ENCODE data around the gene C7orf33. TPM values are rescaled to one million over a fixed set of nuclear protein-coding genes. Genes with fewer than 3 reads are reported as not detected.

The C7orf33 gene
- total RNA-seq, 3 donors from 2014 or later (not counting 1 experiment from before 2014, with no cell fraction given), result not detected

GRCh38 chr7:148623586-148624282, 33.2 kb downstream of the C7orf33 start:
- Mint-ChIP-seq H3K9me3 (no peaks in the 10 kb centered on the region), H3K4me3 (no peak overlapping the region), H3K27me3 (ENCODE audit: low read depth in 2 of 2) (peaks cover 48 to 50% of the 10 kb centered on the region in 2 donors), H3K27ac (no peak overlapping the region), H3K4me1 (peaks cover 16 to 29% of the 10 kb centered on the region in 2 donors), H3K36me3 (no peaks in the 10 kb centered on the region)
- no peak overlapping the region for H3K27ac ChIP-seq (ENCODE audit: low read length)
- H3K4me3 ChIP-seq (ENCODE audit: low read length), result no peak overlapping the region
- no peak for DNase-seq
- H3K36me3 ChIP-seq (ENCODE audit: control insufficient read depth, insufficient read depth, low read length), result no peaks in the 10 kb centered on the region
- intact Hi-C loops (cut with micrococcal nuclease), result loop anchor here (10.0 kb wide), 1 partner anchor 71 kb away; the partner anchor contains the start of gene CUL1
- peaks cover 5% of the 10 kb centered on the region for H3K27me3 ChIP-seq (ENCODE audit: control insufficient read depth, insufficient read depth, low read length)
- TF ChIP-seq, protein P1, sequence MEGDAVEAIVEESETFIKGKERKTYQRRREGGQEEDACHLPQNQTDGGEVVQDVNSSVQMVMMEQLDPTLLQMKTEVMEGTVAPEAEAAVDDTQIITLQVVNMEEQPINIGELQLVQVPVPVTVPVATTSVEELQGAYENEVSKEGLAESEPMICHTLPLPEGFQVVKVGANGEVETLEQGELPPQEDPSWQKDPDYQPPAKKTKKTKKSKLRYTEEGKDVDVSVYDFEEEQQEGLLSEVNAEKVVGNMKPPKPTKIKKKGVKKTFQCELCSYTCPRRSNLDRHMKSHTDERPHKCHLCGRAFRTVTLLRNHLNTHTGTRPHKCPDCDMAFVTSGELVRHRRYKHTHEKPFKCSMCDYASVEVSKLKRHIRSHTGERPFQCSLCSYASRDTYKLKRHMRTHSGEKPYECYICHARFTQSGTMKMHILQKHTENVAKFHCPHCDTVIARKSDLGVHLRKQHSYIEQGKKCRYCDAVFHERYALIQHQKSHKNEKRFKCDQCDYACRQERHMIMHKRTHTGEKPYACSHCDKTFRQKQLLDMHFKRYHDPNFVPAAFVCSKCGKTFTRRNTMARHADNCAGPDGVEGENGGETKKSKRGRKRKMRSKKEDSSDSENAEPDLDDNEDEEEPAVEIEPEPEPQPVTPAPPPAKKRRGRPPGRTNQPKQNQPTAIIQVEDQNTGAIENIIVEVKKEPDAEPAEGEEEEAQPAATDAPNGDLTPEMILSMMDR (IDR thresholded peaks at IDR 0.05), result no peak
- H3K4me1 ChIP-seq (ENCODE audit: control insufficient read depth, insufficient read depth, low read length), result peaks cover 23% of the 10 kb centered on the region
- 48% methylated on average over 9 of the region's 10 CpGs for WGBS (ENCODE audit: insufficient coverage)
- no peaks in the 10 kb centered on the region for H3K9me3 ChIP-seq (ENCODE audit: control insufficient read depth, insufficient read depth, low read length)
- ATAC-seq, result peak in 2 of 3 donors; percentile 24 to 45

- no peak overlapping the region for H3K4me3 Mint-ChIP-seq
- H3K27ac Mint-ChIP-seq, result no peak overlapping the region
- peaks cover 43 to 48% of the 10 kb centered on the region in 2 donors for H3K27me3 Mint-ChIP-seq (ENCODE audit: low read depth in 2 of 2)
- peaks cover 21 to 34% of the 10 kb centered on the region in 2 donors for H3K4me1 Mint-ChIP-seq
- Histone ChIP-seq H3K4me3 (ENCODE audit: low read length) (no peak overlapping the region), H3K27ac (ENCODE audit: low read length) (no peak overlapping the region), H3K4me1 (ENCODE audit: control insufficient read depth, insufficient read depth, low read length) (peaks cover 32% of the 10 kb centered on the region), H3K9me3 (ENCODE audit: control insufficient read depth, insufficient read depth, low read length) (no peaks in the 10 kb centered on the region), H3K36me3 (ENCODE audit: control insufficient read depth, insufficient read depth, low read length) (no peaks in the 10 kb centered on the region), H3K27me3 (ENCODE audit: control insufficient read depth, insufficient read depth, low read length) (peaks cover 5% of the 10 kb centered on the region)
- no peaks in the 10 kb centered on the region for H3K9me3 Mint-ChIP-seq
- ATAC-seq, result no peak
- DNase-seq, result no peak
- TF ChIP-seq, protein P1 (IDR thresholded peaks at IDR 0.05), result no peak
- WGBS (ENCODE audit: insufficient coverage), result 81% methylated on average over 4 of the region's 4 CpGs
- no peaks in the 10 kb centered on the region for H3K36me3 Mint-ChIP-seq
- intact Hi-C loops (cut with micrococcal nuclease), result loop anchor here (10.0 kb wide), 1 partner anchor 70 kb away; the partner anchor contains the start of gene CUL1
Observed at GRCh38 chr7:148624735-148625134, 34.2 kb downstream of the C7orf33 start.

DNA sequence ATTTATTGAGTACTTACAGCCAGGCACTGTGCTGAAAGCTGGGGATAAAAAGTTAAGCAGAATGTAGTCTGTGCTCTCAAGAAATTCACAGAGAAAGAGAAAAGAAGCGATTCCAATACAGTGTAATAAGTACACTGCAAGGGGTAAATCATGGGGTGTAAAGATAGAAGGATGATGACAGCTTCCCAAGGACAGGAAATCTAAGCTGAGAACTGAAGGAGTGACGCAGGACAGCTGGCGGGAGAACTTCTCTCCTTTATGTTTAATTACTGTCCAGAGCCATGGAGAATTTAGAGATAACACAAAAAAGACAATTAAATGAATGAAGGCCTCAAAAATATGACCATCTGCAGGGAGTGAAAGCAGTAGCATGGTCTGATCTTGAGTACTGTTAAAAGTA, 34.8 kb downstream of the C7orf33 start:
- Histone ChIP-seq H3K9me3 (ENCODE audit: control insufficient read depth, insufficient read depth, low read length) (no peaks in the 10 kb centered on the region), H3K27ac (ENCODE audit: low read length) (no peak overlapping the region), H3K4me3 (ENCODE audit: low read length) (no peak overlapping the region), H3K4me1 (ENCODE audit: control insufficient read depth, insufficient read depth, low read length) (peaks cover 33% of the 10 kb centered on the region), H3K27me3 (ENCODE audit: control insufficient read depth, insufficient read depth, low read length) (peaks cover 8% of the 10 kb centered on the region), H3K36me3 (ENCODE audit: control insufficient read depth, insufficient read depth, low read length) (no peaks in the 10 kb centered on the region)
- peaks cover 21 to 34% of the 10 kb centered on the region in 2 donors for H3K4me1 Mint-ChIP-seq
- WGBS (ENCODE audit: insufficient coverage), result 94% methylated on average over 3 of the region's 3 CpGs
- H3K36me3 Mint-ChIP-seq, result no peaks in the 10 kb centered on the region
- intact Hi-C loops (cut with micrococcal nuclease), result loop anchor here (10.0 kb wide), 1 partner anchor 69 kb away; the partner anchor contains the start of gene CUL1
- TF ChIP-seq, protein P1 (IDR thresholded peaks at IDR 0.05), result no peak
- ATAC-seq (no peak), DNase-seq (no peak)
- peaks cover 46 to 50% of the 10 kb centered on the region in 2 donors for H3K27me3 Mint-ChIP-seq (ENCODE audit: low read depth in 2 of 2)
- H3K27ac Mint-ChIP-seq, result no peak overlapping the region
- no peaks in the 10 kb centered on the region for H3K9me3 Mint-ChIP-seq
- H3K4me3 Mint-ChIP-seq, result no peak overlapping the region
